Cardiac muscle cell (in vitro differentiated cells and primary cell): ENCODE measurements around the gene ZNF200. TPM values are rescaled to one million over a fixed set of nuclear protein-coding genes. Genes with fewer than 3 reads are reported as not detected.
"Not testable (repeated sequence)": the region's sequence is repeated elsewhere in the genome, so short reads cannot be mapped to it uniquely, and the experiment has no call there.

Experiments
- DNase-seq, 2 donors: peaks; one replicate each; pipeline versions ENCODE4 v3.0.0 to v3.0.0-alpha.2; 2010 to 2017; ENCODE audit warnings: low read depth in 1 of 2, low spot score in 1 of 2
- H3K27ac ChIP-seq: fragments of 200-600 bp; sonication (generic); 2 replicates; pipeline ENCODE4 v1.5.1; 2016
- H3K27me3 ChIP-seq: fragments of 200-600 bp; sonication (generic); 2 replicates; pipeline ENCODE4 v1.6.0; 2016; ENCODE audit warnings: control low read depth
- H3K36me3 ChIP-seq: fragments of 200-600 bp; sonication (generic); 2 replicates; pipeline ENCODE4 v1.5.1; 2016; ENCODE audit warnings: control low read depth
- H3K4me1 ChIP-seq: fragments of 200-600 bp; sonication (generic); 2 replicates; pipeline ENCODE4 v1.8.1; 2017; ENCODE audit warnings: low read depth, mild to moderate bottlenecking, mixed run types
- H3K4me3 ChIP-seq: fragments of 200-600 bp; sonication (generic); 2 replicates; pipeline ENCODE4 v1.5.1; 2016; ENCODE audit warnings: mild to moderate bottlenecking
- H3K9me3 ChIP-seq: fragments of 200-600 bp; sonication (generic); 2 replicates; pipeline ENCODE4 v1.5.1; 2017; ENCODE audit warnings: low read depth, mild to moderate bottlenecking, control low read depth
- polyA plus RNA-seq: library from polyadenylated mRNA; unstranded; fragments of >200 nt; fragmentation: Nextera tagmentation; extraction: Ambion mirVana; gene quantifications from 2 replicates; pipeline ENCODE4 v1.2.1, GENCODE V29; 2016
- total RNA-seq: library from RNA; depleted of rRNA; stranded (reverse); fragments of >200 nt; gene quantifications from 2 replicates; pipeline ENCODE4 v1.2.3, GENCODE V29; 2016
- TF ChIP-seq, protein P1 (sequence below): IDR thresholded peaks from 2 replicates; pipeline ENCODE4 v1.5.1; 2012; ENCODE audit warnings: low read depth, mild to moderate bottlenecking, low read length

The ZNF200 gene
- total and polyA plus RNA-seq, 2 experiments from 2014 or later, result 11.1 to 12.9 TPM

GRCh38 chr16:3215601-3216262, 19.2 kb downstream of the ZNF200 start:
- no peaks in the 10 kb centered on the region for H3K9me3 ChIP-seq
- TF ChIP-seq, protein P1, sequence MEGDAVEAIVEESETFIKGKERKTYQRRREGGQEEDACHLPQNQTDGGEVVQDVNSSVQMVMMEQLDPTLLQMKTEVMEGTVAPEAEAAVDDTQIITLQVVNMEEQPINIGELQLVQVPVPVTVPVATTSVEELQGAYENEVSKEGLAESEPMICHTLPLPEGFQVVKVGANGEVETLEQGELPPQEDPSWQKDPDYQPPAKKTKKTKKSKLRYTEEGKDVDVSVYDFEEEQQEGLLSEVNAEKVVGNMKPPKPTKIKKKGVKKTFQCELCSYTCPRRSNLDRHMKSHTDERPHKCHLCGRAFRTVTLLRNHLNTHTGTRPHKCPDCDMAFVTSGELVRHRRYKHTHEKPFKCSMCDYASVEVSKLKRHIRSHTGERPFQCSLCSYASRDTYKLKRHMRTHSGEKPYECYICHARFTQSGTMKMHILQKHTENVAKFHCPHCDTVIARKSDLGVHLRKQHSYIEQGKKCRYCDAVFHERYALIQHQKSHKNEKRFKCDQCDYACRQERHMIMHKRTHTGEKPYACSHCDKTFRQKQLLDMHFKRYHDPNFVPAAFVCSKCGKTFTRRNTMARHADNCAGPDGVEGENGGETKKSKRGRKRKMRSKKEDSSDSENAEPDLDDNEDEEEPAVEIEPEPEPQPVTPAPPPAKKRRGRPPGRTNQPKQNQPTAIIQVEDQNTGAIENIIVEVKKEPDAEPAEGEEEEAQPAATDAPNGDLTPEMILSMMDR, result no peak
- no peaks in the 10 kb centered on the region for H3K4me1 ChIP-seq
- H3K27ac ChIP-seq, result no peak overlapping the region
- DNase-seq, result no peak
- H3K36me3 ChIP-seq, result no peaks in the 10 kb centered on the region
- H3K27me3 ChIP-seq, result no peaks in the 10 kb centered on the region
- no peak overlapping the region for H3K4me3 ChIP-seq

- Histone ChIP-seq H3K27me3 (no peaks in the 10 kb centered on the region), H3K9me3 (no peaks in the 10 kb centered on the region), H3K27ac (no peak overlapping the region), H3K36me3 (no peaks in the 10 kb centered on the region), H3K4me1 (no peaks in the 10 kb centered on the region), H3K4me3 (no peak overlapping the region)
- TF ChIP-seq, protein P1, result no peak
- no peak for DNase-seq
These were observed 19.9 kb downstream of the ZNF200 start for GRCh38 chr16:3214904-3215600.

GRCh38 chr16:3212567-3212966, 22.4 kb downstream of the ZNF200 start:
- Histone ChIP-seq H3K27me3 (no peaks in the 10 kb centered on the region), H3K4me3 (no peak overlapping the region), H3K36me3 (no peaks in the 10 kb centered on the region), H3K4me1 (no peaks in the 10 kb centered on the region), H3K9me3 (no peaks in the 10 kb centered on the region), H3K27ac (no peak overlapping the region)
- TF ChIP-seq, protein P1, result no peak
- DNase-seq, result no peak

- DNase-seq, result no peak
- TF ChIP-seq, protein P1, result no peak
- H3K27ac ChIP-seq, result no peak overlapping the region
- no peaks in the 10 kb centered on the region for H3K27me3 ChIP-seq
- H3K36me3 ChIP-seq, result no peaks in the 10 kb centered on the region
- H3K4me3 ChIP-seq, result no peak overlapping the region
- no peaks in the 10 kb centered on the region for H3K4me1 ChIP-seq
- no peaks in the 10 kb centered on the region for H3K9me3 ChIP-seq
These were observed 23.0 kb downstream of the ZNF200 start for GRCh38 chr16:3212006-3212405.

GRCh38 chr16:3207086-3207953, 27.6 kb downstream of the ZNF200 start:
- H3K27ac ChIP-seq, result no peak overlapping the region
- no peaks in the 10 kb centered on the region for H3K36me3 ChIP-seq
- no peaks in the 10 kb centered on the region for H3K27me3 ChIP-seq
- no peaks in the 10 kb centered on the region for H3K9me3 ChIP-seq
- TF ChIP-seq, protein P1, result no peak
- H3K4me3 ChIP-seq, result no peak overlapping the region
- no peak for DNase-seq
- no peaks in the 10 kb centered on the region for H3K4me1 ChIP-seq

- H3K4me3 ChIP-seq, H3K9me3 ChIP-seq, H3K36me3 ChIP-seq, DNase-seq, H3K27ac ChIP-seq, H3K4me1 ChIP-seq, H3K27me3 ChIP-seq: not testable (repeated sequence)
These were observed 29.0 kb downstream of the ZNF200 start for GRCh38 chr16:3205939-3206338.
